Left lung (tissue), 10 donors: ENCODE measurements around the gene CCDC134. TPM values are rescaled to one million over a fixed set of nuclear protein-coding genes. Genes with fewer than 3 reads are reported as not detected.

Experiments
- ATAC-seq: fragments of 200-7000 bp; cut with Tn5 transposase; one replicate; pipeline ENCODE4 v1.9.1; 2020; ENCODE audit warnings: moderate library complexity
- DNase-seq, 4 donors: peaks; one replicate each; pipeline ENCODE4 v3.0.0-alpha.2; 2013 to 2020
- H3K27ac ChIP-seq, 2 donors: fragments of 200-600 bp; sonication (generic) in 1 of 2; one replicate each; pipeline versions ENCODE4 v1.5.0 to v1.8.0; 2020 to 2021
- H3K27me3 ChIP-seq, 2 donors: fragments of 200-600 bp; sonication (generic) in 1 of 2; one replicate each; pipeline versions ENCODE4 v1.5.0 to v1.8.0; 2020 to 2021
- H3K36me3 ChIP-seq, 2 donors: fragments of 200-600 bp; sonication (generic) in 1 of 2; one replicate each; pipeline versions ENCODE4 v1.5.0 to v1.8.0; 2020 to 2021
- H3K4me1 ChIP-seq, 2 donors: fragments of 200-600 bp; one replicate each; pipeline ENCODE4 v1.8.0; 2021
- H3K4me3 ChIP-seq, 2 donors: fragments of 200-600 bp; sonication (generic) in 1 of 2; one replicate each; pipeline versions ENCODE4 v1.5.0 to v1.8.0; 2020 to 2021; ENCODE audit warnings: mild to moderate bottlenecking in 1 of 2
- H3K9me3 ChIP-seq, 2 donors: fragments of 200-600 bp; sonication (generic) in 1 of 2; one replicate each; pipeline versions ENCODE4 v1.5.0 to v1.8.0; 2020 to 2021
- CTCF ChIP-seq, 2 donors: fragments of 200-600 bp; sonication (generic) in 1 of 2; IDR thresholded peaks; one replicate each; pipeline versions ENCODE4 v1.5.0 to v1.8.0; 2021; ENCODE audit warnings: antibody characterized with exemption in 2 of 2
- intact Hi-C, 2 donors: fragments of 100-400 bp; cut with DNase I; formaldehyde crosslinking; loops; one replicate each; pipeline versions ENCODE4 v1.11.2 to v1.14.2; 2022
- polyA plus RNA-seq, 6 donors: library from polyadenylated mRNA; unstranded; fragments of 120-200 nt; gene quantifications; one replicate each; pipeline ENCODE4 v1.2.1, GENCODE V29; 2013; ENCODE audit not compliant: insufficient read length in 6 of 6
- total RNA-seq, 2 donors: library from RNA; stranded (reverse); fragmentation: NEBNext Ultra II Directional; extraction: Animal tissue kit (Norgen Biotek cat#: 25700); gene quantifications; one replicate each; pipeline ENCODE4 v1.2.1, GENCODE V29; 2021
- donor health status: DM: no; HTN: yes; CAD: no.
- donor health status: DM: no; HTN: no; CAD: no.

The CCDC134 gene
- total and polyA plus RNA-seq, 8 donors: 7.9 to 14.1 (median 9.8) TPM

- no peak for TF ChIP-seq CTCF (IDR thresholded peaks at IDR 0.05)
- Histone ChIP-seq H3K36me3 (peaks cover 0 to 27% of the 10 kb centered on the region in 2 donors), H3K27ac (no peak overlapping the region), H3K4me3 (no peak overlapping the region), H3K9me3 (no peaks in the 10 kb centered on the region), H3K27me3 (no peaks in the 10 kb centered on the region), H3K4me1 (peaks cover 9 to 76% of the 10 kb centered on the region in 2 donors)
- DNase-seq (no peak), ATAC-seq (no peak)
- intact Hi-C loops: no loop called here
These were observed 36.1 kb downstream of the CCDC134 start for GRCh38 chr22:41836551-41836950.

DNA sequence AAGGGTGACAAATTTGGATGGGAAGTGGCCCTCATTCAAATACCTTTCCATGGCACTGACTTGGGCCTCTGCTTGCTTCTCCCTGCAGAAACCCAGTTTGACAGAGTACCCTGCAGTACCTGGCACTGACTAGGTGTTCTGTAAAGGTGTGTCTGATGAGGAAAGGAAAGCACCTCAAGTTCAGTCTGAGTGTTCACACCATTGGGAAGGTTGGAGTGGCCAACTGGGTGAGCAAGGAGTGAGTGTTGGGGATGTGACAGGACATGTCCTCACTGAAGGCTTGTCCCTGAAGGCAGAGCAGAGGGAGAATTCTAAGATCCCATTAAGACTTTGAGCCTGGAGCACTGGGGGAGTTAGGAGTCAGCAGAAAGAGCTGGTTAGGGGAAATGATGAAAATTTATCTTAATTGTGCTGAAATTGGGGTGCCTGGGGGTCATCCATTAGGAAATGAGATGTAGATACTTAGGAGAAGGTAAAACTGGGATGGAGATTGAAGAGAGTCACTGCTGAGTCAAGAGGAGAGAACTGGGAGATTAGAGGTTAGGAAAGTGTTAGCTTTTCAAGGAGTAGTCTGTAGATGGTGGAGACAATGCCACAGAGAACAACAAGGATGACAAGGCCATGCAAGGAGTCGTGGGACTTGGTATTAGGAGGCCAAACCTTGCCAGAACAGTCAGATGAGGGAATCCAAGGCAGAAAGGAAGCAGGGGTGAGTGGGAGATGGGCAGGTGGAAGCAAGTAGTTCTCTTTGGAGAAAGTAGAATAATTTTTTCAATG lies 38.6 kb downstream of the CCDC134 start:
- peaks cover 14 to 83% of the 10 kb centered on the region in 2 donors for H3K4me1 ChIP-seq
- peaks cover 0 to 27% of the 10 kb centered on the region in 2 donors for H3K36me3 ChIP-seq
- intact Hi-C loops: no loop called here

GRCh38 chr22:41840216-41840615 lies 39.7 kb downstream of the CCDC134 start:
- H3K4me3 ChIP-seq: no peak overlapping the region
- DNase-seq: no peak
- H3K4me1 ChIP-seq: peaks cover 19 to 84% of the 10 kb centered on the region in 2 donors
- H3K27me3 ChIP-seq: no peaks in the 10 kb centered on the region
- TF ChIP-seq CTCF (IDR thresholded peaks at IDR 0.05): no peak
- H3K36me3 ChIP-seq: peaks cover 0 to 27% of the 10 kb centered on the region in 2 donors
- no peaks in the 10 kb centered on the region for H3K9me3 ChIP-seq
- ATAC-seq: no peak
- intact Hi-C loops: no loop called here
- peak overlapping the region; percentile 5 to 48 for H3K27ac ChIP-seq

More for the DNA sequence above, 38.6 kb downstream of the CCDC134 start:
- no peaks in the 10 kb centered on the region for H3K9me3 ChIP-seq
- peak; percentile 5 for ATAC-seq
- H3K27ac ChIP-seq: no peak overlapping the region
- no peaks in the 10 kb centered on the region for H3K27me3 ChIP-seq
- no peak for TF ChIP-seq CTCF (IDR thresholded peaks at IDR 0.05)
- H3K4me3 ChIP-seq: no peak overlapping the region
- no peak for DNase-seq

- ATAC-seq (peak; percentile 68), DNase-seq (no peak)
- Histone ChIP-seq H3K27me3 (no peaks in the 10 kb centered on the region), H3K4me3 (no peak overlapping the region), H3K27ac (peak overlapping the region; percentile 21 to 48), H3K9me3 (no peaks in the 10 kb centered on the region), H3K4me1 (peaks cover 25 to 84% of the 10 kb centered on the region in 2 donors), H3K36me3 (peaks cover 0 to 17% of the 10 kb centered on the region in 2 donors)
- TF ChIP-seq CTCF (IDR thresholded peaks at IDR 0.05): no peak
- intact Hi-C loops: no loop called here
These were observed 40.7 kb downstream of the CCDC134 start for GRCh38 chr22:41841085-41841712.
